ENCODE data around the gene FGD4. TPM values are rescaled to one million over a fixed set of nuclear protein-coding genes. Genes with fewer than 3 reads are reported as not detected.

Gene FGD4
- total RNA-seq, 1 donor: 55.6 TPM

DNA sequence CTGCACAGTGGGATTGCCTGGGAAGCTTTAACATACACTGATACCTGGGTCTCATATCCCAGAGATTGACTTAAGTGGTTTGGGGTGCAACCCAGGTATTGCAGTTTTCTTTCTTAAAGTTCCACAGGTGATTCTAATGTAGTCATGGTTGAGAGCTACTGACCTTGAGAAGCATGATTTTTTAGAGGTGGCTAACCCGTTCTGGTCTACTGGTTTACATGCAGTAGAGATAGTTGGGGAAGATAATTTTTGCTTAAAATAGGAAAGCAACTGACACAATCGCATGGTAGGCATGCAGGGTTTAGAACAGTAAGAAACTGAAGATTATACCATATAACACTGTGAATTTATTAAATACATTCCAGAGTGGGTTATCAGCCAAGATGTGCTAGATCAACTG lies 145.5 kb downstream of the FGD4 start:
- DNase-seq (ENCODE audit: low read depth): no peak
- TF ChIP-seq, protein P1, sequence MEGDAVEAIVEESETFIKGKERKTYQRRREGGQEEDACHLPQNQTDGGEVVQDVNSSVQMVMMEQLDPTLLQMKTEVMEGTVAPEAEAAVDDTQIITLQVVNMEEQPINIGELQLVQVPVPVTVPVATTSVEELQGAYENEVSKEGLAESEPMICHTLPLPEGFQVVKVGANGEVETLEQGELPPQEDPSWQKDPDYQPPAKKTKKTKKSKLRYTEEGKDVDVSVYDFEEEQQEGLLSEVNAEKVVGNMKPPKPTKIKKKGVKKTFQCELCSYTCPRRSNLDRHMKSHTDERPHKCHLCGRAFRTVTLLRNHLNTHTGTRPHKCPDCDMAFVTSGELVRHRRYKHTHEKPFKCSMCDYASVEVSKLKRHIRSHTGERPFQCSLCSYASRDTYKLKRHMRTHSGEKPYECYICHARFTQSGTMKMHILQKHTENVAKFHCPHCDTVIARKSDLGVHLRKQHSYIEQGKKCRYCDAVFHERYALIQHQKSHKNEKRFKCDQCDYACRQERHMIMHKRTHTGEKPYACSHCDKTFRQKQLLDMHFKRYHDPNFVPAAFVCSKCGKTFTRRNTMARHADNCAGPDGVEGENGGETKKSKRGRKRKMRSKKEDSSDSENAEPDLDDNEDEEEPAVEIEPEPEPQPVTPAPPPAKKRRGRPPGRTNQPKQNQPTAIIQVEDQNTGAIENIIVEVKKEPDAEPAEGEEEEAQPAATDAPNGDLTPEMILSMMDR (IDR thresholded peaks at IDR 0.05; ENCODE audit: insufficient read depth, low read length): no peak
- H3K4me3 ChIP-seq (ENCODE audit: low read depth, low read length): no peak overlapping the region

DNA sequence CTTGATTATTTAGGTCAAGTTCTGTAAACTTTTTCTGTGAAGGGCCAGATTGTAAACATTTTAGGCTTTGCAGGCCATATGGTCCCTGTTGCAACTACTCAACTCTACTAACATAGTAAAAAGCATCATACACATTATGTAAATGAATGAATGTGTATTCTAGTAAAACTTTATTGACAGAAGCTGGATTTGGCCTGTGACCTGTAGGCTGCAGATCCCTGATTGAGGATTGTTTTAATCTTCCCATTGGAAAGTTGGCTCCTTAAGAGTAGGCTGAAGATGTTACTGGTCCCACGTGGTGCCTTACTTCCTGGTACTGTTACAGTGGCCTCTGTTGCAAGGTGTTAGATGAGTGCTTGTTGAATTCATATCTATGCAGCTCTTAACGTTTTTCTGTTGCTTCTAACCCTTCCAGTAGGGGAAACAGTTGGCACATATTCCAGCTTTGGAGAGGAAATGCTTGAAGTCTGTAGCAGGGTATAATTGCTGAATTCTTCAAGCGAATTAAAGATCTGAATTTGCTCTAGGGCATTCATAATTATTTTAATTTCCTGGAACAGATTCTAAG lies 146.1 kb downstream of the FGD4 start:
- TF ChIP-seq, protein P1 (IDR thresholded peaks at IDR 0.05; ENCODE audit: insufficient read depth, low read length): no peak
- H3K4me3 ChIP-seq (ENCODE audit: low read depth, low read length): no peak overlapping the region
- DNase-seq (ENCODE audit: low read depth): no peak

DNA sequence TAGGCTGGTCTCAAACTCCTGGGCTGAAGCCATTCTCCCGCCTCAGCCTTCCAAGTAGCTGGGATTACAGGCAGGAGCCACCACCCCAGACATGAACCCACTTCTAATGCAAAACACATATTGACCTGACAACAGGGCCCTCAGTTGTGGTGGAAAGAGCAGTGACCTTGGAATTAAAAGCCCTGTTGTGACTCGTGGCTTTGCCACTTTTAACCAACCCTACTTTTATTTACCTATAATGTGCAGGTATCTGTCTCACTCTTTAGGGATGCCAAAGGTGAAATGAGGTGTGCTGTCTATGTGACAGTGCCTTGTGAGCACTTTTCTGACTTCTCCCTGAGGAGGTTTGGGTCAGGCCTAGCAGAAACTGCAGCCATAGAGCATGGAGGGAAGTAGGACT lies 146.9 kb downstream of the FGD4 start:
- TF ChIP-seq, protein P1 (IDR thresholded peaks at IDR 0.05; ENCODE audit: insufficient read depth, low read length): no peak
- no peak overlapping the region for H3K4me3 ChIP-seq (ENCODE audit: low read depth, low read length)
- DNase-seq (ENCODE audit: low read depth): no peak

DNA sequence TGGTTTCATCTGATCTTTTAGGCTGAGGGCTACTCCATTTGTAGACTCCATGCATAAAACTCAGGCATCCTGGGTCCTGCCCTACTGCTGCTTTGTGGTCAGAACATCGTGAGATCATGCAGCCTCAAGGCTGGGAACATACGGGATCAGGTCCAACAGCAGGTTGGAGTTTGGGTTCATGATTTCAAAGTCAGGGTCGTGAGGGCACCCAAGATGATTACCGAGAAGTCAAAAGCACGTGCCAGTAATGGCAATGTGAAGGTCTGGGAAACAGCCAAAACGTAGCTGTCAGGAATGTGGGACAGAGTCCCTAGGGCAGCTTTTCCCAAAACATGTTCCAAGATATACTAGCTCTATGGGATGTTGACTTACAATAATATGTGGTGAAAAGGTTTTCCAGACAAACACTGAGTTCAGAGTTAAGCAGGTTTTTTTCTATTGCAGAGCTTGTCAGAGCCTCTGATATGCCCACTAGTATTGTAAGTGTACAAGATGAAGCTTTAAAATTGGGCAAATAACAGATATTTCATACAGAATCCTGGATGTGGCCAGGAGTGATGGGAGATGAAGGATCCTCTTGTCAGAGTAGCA lies 149.4 kb downstream of the FGD4 start:
- TF ChIP-seq, protein P1 (IDR thresholded peaks at IDR 0.05; ENCODE audit: insufficient read depth, low read length): no peak
- peak overlapping the region; percentile 4 for H3K4me3 ChIP-seq (ENCODE audit: low read depth, low read length)
- peak; percentile 96 for DNase-seq (ENCODE audit: low read depth)

DNA sequence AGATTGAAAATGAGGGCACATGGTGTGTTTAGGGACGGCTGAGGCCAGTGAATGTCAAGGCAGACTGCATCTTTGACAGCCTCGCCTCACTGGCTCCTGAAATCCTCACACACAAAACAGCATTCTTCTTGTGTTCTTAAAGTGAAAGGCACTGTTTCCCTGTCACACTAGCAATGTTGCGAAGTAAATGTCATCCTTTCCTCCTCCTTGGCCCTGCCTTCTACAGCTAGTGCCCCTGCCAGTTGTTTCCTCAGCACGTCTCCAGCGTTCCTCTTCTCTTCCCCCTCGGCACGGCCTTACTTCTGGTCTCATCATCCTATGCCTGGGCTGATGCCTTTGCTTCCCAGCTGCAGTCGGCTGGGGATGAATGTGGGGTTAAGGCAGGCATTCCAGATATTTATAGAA lies 150.3 kb downstream of the FGD4 start:
- TF ChIP-seq, protein P1 (IDR thresholded peaks at IDR 0.05; ENCODE audit: insufficient read depth, low read length): no peak
- H3K4me3 ChIP-seq (ENCODE audit: low read depth, low read length): peak overlapping the region; percentile 34
- peak; percentile 76 for DNase-seq (ENCODE audit: low read depth)

DNA sequence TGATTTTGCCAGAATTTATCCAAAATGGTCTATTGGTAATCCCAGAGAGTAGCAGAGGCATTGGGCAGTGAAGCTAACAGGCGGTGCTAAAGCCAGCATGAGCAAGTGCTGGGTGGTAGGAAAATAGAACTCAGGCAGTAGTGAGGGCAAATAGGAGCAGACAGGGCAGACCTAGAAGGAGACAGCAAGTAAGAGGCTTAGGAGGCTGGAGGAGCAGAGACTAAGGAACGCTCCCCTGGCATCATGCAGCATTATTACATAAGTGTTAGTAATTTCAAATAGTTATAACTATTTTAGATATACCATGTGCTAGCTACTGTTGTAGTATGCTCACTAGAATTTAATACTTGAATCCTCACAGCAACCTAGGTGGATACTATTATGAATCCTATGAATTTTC lies 151.7 kb downstream of the FGD4 start:
- TF ChIP-seq, protein P1 (IDR thresholded peaks at IDR 0.05; ENCODE audit: insufficient read depth, low read length): no peak
- H3K4me3 ChIP-seq (ENCODE audit: low read depth, low read length): no peak overlapping the region

DNA sequence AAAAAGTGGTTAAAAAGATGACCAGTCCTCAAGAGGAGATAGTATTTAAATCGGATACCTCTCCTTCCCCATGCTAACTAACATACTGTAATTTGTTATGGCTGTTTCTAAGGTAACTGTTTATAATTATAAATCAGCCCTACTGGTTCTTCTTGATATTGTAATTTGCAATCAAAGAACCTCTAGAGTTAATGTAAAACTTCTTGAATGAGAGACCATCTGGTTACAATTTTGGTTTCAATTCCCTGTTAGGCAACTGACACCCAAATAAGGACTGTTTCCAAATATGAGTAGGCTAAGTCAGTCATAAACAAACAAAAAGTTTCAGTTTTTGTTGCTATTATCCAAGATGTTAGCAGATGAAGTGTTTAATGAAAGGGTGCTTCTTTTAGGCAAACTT lies 159.5 kb downstream of the FGD4 start:
- DNase-seq (ENCODE audit: low read depth): peak; percentile 67
- TF ChIP-seq, protein P1 (IDR thresholded peaks at IDR 0.05; ENCODE audit: insufficient read depth, low read length): no peak
- H3K4me3 ChIP-seq (ENCODE audit: low read depth, low read length): no peak overlapping the region

More for the DNA sequence above, 151.7 kb downstream of the FGD4 start:
- no peak for DNase-seq (ENCODE audit: low read depth)

All from fibroblast of the aortic adventitia (primary cell).